22Rv1 (cell line): ENCODE results near the gene FDPS.

Source experiments
- H3K27ac ChIP-seq: fragments of 450-650 bp; 2 replicates; pipeline ENCODE4 v1.5.1; 2017
- ZFX ChIP-seq: fragments of 450-650 bp; IDR thresholded peaks from 2 replicates; pipeline ENCODE4 v1.6.1; 2017; ENCODE audit warnings: antibody characterized with exemption, borderline replicate concordance
- TF ChIP-seq, protein P1 (sequence below): fragments of 450-650 bp; IDR thresholded peaks from 2 replicates; pipeline ENCODE4 v1.5.1; 2017; ENCODE audit warnings: mild to moderate bottlenecking

Gene FDPS

DNA sequence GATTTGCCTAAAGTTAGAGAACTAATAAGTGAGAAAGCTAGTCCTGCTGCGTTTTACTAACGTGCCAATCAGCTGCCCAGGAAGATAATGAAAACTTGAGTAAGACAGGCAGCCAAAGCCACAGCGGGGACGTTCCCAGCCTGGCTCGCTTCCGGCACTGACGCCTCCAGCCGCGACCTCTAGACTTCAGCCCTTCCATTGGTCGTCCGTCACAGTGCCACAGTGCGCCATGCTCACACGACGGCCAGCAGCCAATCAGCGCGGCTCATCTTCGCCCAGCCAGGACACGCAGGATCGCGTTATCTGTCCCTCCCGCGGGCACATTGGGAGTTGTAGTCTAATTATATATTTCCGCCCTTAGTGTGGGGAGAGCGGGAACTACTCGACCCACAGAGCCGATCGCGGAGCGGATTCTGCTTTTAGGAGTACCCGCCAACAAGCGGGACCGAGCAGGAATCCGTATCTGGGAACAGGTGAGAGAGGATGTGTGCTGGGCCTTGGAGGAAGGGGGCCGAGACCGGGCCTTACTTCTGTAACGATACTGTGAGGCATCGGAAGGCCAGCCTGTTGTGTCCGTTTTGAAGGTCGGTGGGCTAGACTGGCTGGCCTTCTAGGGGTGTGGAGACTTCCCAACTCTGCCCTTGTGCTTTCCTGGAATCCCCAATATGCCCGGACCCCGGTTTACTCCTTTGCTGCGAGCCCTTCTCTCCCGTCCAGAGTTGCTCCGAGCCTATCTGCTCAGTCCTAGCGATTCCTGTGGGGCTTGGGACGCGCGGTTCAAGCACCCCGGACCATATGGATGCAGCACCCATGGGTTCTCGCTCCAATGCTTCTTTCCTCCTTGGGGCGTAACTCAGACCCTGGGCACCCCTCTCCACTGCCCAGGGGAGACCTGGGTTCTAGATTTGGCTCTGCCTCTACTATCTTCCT lies at the start of gene FDPS:
TSS of gene FDPS (plus strand) at position 374 of the 930 bp plus-strand sequence. CDS start 924 bp downstream, outside the sequence.
- H3K27ac ChIP-seq = peak within 1 kb of the TSS; percentile 99
- no peak for TF ChIP-seq ZFX
- TF ChIP-seq, protein P1, sequence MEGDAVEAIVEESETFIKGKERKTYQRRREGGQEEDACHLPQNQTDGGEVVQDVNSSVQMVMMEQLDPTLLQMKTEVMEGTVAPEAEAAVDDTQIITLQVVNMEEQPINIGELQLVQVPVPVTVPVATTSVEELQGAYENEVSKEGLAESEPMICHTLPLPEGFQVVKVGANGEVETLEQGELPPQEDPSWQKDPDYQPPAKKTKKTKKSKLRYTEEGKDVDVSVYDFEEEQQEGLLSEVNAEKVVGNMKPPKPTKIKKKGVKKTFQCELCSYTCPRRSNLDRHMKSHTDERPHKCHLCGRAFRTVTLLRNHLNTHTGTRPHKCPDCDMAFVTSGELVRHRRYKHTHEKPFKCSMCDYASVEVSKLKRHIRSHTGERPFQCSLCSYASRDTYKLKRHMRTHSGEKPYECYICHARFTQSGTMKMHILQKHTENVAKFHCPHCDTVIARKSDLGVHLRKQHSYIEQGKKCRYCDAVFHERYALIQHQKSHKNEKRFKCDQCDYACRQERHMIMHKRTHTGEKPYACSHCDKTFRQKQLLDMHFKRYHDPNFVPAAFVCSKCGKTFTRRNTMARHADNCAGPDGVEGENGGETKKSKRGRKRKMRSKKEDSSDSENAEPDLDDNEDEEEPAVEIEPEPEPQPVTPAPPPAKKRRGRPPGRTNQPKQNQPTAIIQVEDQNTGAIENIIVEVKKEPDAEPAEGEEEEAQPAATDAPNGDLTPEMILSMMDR = no peak

DNA sequence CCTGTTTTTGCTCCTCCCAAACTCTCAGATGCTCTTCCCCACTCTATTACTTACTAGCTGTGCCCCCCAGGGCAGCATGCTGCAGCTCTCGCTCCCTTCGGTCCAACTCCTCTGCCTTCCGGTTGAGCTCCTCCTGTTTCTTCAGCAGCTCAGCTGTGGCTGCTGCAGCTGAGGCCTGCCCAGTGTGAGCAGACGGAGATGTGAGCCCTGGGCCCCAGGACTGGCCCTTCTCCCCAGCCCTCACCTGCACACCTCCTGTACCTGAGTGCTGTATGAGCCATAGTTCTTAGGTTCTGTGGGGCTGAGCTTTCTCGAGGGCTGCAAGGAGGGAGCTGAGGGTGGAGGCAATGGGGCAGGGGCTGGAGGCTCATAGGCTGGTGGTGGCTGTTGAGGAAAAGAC lies 48.4 kb upstream of the FDPS start:
- TF ChIP-seq, protein P1 = no peak
- no peak for TF ChIP-seq ZFX
- H3K27ac ChIP-seq = peak overlapping the region; percentile 88; the same call in 1 of the 2 replicates

DNA sequence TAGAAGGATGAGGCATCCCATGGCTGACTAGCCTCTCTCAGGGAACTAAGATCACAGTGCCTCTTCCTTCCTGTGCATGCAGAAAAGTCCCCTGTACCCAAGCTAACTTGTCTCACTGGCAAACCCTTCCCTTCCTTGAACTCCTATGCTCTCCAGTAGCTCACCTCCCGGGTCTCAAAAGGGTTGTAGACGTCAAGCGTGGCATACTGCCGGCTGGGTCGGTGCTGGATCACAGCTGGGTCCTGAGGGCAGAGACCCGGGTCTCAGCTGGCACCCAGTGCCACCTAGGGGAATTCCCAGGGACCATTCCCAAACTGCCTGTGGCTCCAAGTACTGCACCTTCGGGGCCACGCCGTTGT lies 47.2 kb upstream of the FDPS start:
- TF ChIP-seq, protein P1 = peak; percentile 48
- TF ChIP-seq ZFX = no peak
- peak overlapping the region; percentile 88 for H3K27ac ChIP-seq

DNA sequence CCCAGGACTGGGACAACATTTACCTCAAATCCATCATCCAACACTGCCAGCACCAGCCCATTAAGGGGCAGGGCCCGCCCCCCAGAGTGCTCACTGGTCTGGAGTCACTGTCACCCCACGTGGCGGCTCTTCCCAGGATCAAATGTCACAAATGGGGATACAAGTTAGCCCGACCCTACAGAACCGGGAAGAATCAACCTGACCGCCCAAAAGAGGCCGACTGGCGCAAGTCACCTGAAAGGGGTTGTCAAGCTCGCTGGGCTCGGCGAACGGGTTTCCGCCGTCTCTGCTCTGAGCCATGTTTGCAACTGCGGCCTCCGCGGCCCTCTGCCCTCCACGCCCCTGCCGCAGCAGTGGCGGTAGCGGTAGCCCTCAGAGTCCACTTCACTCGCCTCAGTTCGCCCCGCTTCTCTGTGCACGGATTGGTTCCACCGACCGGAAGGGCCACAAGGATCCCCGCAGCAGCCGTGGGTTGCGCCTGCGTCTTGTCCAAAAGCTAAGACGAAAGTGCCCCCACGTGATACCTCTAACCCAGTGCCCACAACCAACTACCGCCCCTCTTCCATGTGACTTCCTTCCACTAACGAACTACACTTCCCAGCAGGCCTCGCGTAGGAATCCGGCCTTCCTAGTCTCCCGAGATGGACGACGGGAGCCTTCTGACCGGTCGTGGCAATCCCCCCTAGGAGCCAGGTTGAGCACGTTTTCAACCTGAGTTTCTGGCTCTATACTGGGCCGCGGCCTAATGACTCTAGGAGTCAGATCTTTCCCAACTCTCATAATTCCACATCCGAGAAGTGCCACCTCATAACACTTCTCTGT lies 46.6 kb upstream of the FDPS start, which contains the start of gene SCAMP3:
TSS of gene SCAMP3 (minus strand) at position 509 of the 822 bp plus-strand sequence. CDS start at position 300, 209 bp downstream.
- no peak for TF ChIP-seq ZFX
- TF ChIP-seq, protein P1 = peak; percentile 17; the same call in 1 of the 2 replicates
- H3K27ac ChIP-seq = peak within 1 kb of the TSS; percentile 88

DNA sequence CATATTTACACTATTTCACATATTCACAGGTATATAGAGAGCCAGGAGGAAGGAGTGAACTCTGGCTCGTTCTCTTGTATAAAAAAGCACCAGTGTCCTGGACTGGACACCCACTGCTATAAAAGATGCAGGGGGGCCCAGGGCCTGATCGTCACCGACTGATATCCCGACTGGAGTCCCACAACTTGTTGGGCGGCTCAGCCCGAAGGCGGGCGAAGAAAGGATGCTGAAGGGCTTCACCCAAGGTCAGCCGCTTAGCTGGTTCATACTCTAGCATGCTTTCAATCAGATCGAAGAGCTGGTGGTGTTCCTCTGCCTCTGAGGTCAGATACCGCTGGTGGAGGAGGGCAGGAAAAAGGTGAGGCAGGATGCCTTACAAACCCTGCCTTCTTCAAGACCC lies 45.6 kb upstream of the FDPS start:
- peak overlapping the region; percentile 88 for H3K27ac ChIP-seq
- TF ChIP-seq, protein P1 = no peak
- TF ChIP-seq ZFX = no peak

DNA sequence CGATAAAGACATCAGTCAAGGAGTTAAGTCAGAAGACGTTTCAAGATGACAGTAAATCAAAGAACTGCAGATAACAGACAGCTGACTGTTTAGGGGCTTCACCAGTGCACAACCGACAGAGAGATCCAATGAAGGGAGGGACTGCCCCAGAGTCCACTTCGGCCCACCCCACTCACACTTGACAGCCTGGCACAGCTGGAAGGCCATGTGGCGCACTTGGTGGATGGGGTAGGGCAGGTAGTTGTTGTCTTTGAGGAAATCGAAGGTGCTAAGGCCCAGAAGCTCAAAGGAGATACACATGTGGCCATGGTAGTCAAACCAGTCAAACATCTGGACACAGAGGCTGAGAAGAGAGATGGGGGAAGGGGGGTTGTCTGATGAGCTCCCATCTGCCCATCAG lies 42.1 kb upstream of the FDPS start:
- H3K27ac ChIP-seq = peak overlapping the region; percentile 8; the same call in 1 of the 2 replicates
- TF ChIP-seq, protein P1 = no peak
- TF ChIP-seq ZFX = no peak
